AG08395 (cell line): ENCODE measurements around the gene LIF.
A peak's percentile ranks its signal among the peaks of the same experiment; 100 is the strongest.
"Not testable (repeated sequence)": the region's sequence is repeated elsewhere in the genome, so short reads cannot be mapped to it uniquely, and the experiment has no call there.

Source experiments
- DNase-seq: peaks from one replicate; pipeline ENCODE4 v3.0.0; 2012; ENCODE audit warnings: mixed read lengths, low spot score

Gene LIF

GRCh38 chr22:30224161-30224857, 22.2 kb downstream of the LIF start:
- DNase-seq: peak; percentile 38

GRCh38 chr22:30223303-30223702, 23.3 kb downstream of the LIF start:
- no peak for DNase-seq

GRCh38 chr22:30222321-30222720, 24.2 kb downstream of the LIF start:
- no peak for DNase-seq

GRCh38 chr22:30221121-30221992, 25.2 kb downstream of the LIF start:
- DNase-seq: no peak

- no peak for DNase-seq
These were observed 26.1 kb downstream of the LIF start for GRCh38 chr22:30220338-30221012.

GRCh38 chr22:30219668-30220278, 26.8 kb downstream of the LIF start:
- DNase-seq: no peak

- no peak for DNase-seq
These were observed 27.4 kb downstream of the LIF start for GRCh38 chr22:30219049-30219654.

GRCh38 chr22:30217698-30218560, 28.6 kb downstream of the LIF start:
- peak; percentile 51 for DNase-seq

- DNase-seq: no peak
These were observed 29.8 kb downstream of the LIF start for GRCh38 chr22:30216710-30217109.

- not testable (repeated sequence) for DNase-seq
These were observed 30.3 kb downstream of the LIF start for GRCh38 chr22:30216272-30216671.

GRCh38 chr22:30214703-30215407, 31.7 kb downstream of the LIF start:
- no peak for DNase-seq

GRCh38 chr22:30212996-30213441, 33.5 kb downstream of the LIF start:
- peak; percentile 67 for DNase-seq

- DNase-seq: peak; percentile 88
These were observed 34.1 kb downstream of the LIF start for GRCh38 chr22:30212363-30212995.

GRCh38 chr22:30211124-30211820, 35.3 kb downstream of the LIF start:
- DNase-seq: no peak

- DNase-seq: no peak
These were observed 36.2 kb downstream of the LIF start for GRCh38 chr22:30210235-30210909.

- DNase-seq: no peak
These were observed 36.9 kb downstream of the LIF start for GRCh38 chr22:30209642-30210041.

- DNase-seq: peak; percentile 62
These were observed 37.6 kb downstream of the LIF start for GRCh38 chr22:30208631-30209603.
